H1 (cell line): ENCODE measurements around the gene NKAIN1. TPM values are rescaled to one million over a fixed set of nuclear protein-coding genes. Genes with fewer than 3 reads are reported as not detected.
A peak's percentile ranks its signal among the peaks of the same experiment; 100 is the strongest.

Experiments used
- CTCF ChIA-PET: fragments of 300-600 bp; sonication (Branson Sonifier 250); formaldehyde crosslinking; loops from one replicate; lab custom pipeline; 2021; ENCODE audit not compliant: partially characterized antibody; lab: Charles Lee
- POLR2A ChIA-PET: fragments of 300-600 bp; sonication (Branson Sonifier 250); formaldehyde crosslinking; loops from one replicate; lab custom pipeline; 2021; ENCODE audit warnings: inconsistent platforms; ENCODE audit not compliant: partially characterized antibody; lab: Charles Lee
- DNase-seq, 2 experiments: peaks; one replicate each; pipeline versions ENCODE4 v3.0.0 to v3.0.0-alpha.2; 2010 to 2022; ENCODE audit warnings: low spot score in 2 of 2, low read depth in 1 of 2, mixed read lengths in 1 of 2
- FAIRE-seq: peaks from 2 replicates; lab custom pipeline; 2011; peaks lifted over from hg19 to GRCh38; lab: Jason Lieb, UNC
- H2AFZ ChIP-seq: 2 replicates; pipeline ENCODE4 v1.8.1; 2012; ENCODE audit warnings: low read length, inconsistent platforms
- H2AK5ac ChIP-seq: 2 replicates; pipeline ENCODE4 v1.6.1; 2013; ENCODE audit warnings: low read depth, low read length
- H2BK120ac ChIP-seq: replicated peaks from 2 replicates; pipeline ENCODE3; 2013; ENCODE audit warnings: low read depth, low read length, inconsistent platforms
- H2BK12ac ChIP-seq: 2 replicates; pipeline ENCODE4 v1.6.1; 2013; ENCODE audit warnings: low read depth, low read length
- H2BK15ac ChIP-seq: 2 replicates; pipeline ENCODE4 v1.6.1; 2013; ENCODE audit warnings: low read length
- H2BK20ac ChIP-seq: 2 replicates; pipeline ENCODE4 v1.6.1; 2013; ENCODE audit warnings: low read length
- H2BK5ac ChIP-seq: 2 replicates; pipeline ENCODE4 v1.6.1; 2013; ENCODE audit warnings: low read depth, low read length
- H3K14ac ChIP-seq: 2 replicates; pipeline ENCODE4 v1.6.1; 2013; ENCODE audit warnings: inconsistent platforms; ENCODE audit not compliant: insufficient read length
- H3K18ac ChIP-seq: 2 replicates; pipeline ENCODE4 v1.6.1; 2013; ENCODE audit warnings: low read length; ENCODE audit errors: extremely low read depth
- H3K23ac ChIP-seq: 2 replicates; pipeline ENCODE4 v1.6.1; 2013; ENCODE audit warnings: inconsistent platforms; ENCODE audit not compliant: insufficient read length
- H3K23me2 ChIP-seq: 2 replicates; pipeline ENCODE4 v1.6.1; 2013; ENCODE audit warnings: low read depth, low read length
- H3K27ac ChIP-seq: 2 replicates; pipeline ENCODE4 v1.6.1; 2011; ENCODE audit warnings: low read depth, low read length, inconsistent platforms
- H3K27me3 ChIP-seq, 4 experiments: replicated peaks in 1 of 4; 1 replicate in 1 of 4; 2 replicates in 3 of 4; pipeline versions ENCODE4 v1.6.1 to v1.8.1; 2011 to 2013; ENCODE audit warnings: low read length in 3 of 4, mild to moderate bottlenecking in 3 of 4, inconsistent platforms in 2 of 4, mixed read lengths in 2 of 4, moderate library complexity in 1 of 4; ENCODE audit not compliant: control insufficient read depth in 3 of 4, insufficient read depth in 3 of 4; ENCODE audit errors: extremely low read depth in 1 of 4
- H3K36me3 ChIP-seq, 4 experiments: 2 replicates each; pipeline versions ENCODE4 v1.6.1 to v1.8.1; 2011 to 2013; ENCODE audit warnings: mild to moderate bottlenecking in 4 of 4, low read length in 3 of 4, moderate library complexity in 2 of 4, control low read depth in 1 of 4, inconsistent platforms in 1 of 4; ENCODE audit not compliant: insufficient read depth in 4 of 4, control insufficient read depth in 2 of 4
- H3K4ac ChIP-seq: replicated peaks from 2 replicates; pipeline ENCODE3; 2013; ENCODE audit warnings: low read length, low read depth, mixed read lengths, inconsistent platforms; ENCODE audit not compliant: insufficient read length
- H3K4me1 ChIP-seq, 4 experiments: replicated peaks in 1 of 4; 1 replicate in 1 of 4; 2 replicates in 3 of 4; pipeline versions ENCODE4 v1.6.1 to v1.8.1; 2011 to 2013; ENCODE audit warnings: low read length in 3 of 4, inconsistent platforms in 2 of 4, mixed read lengths in 1 of 4; ENCODE audit not compliant: insufficient read depth in 4 of 4, control insufficient read depth in 3 of 4
- H3K4me2 ChIP-seq, 2 experiments: 2 replicates each; pipeline versions ENCODE4 v1.6.1 to v1.8.1; 2011 to 2013; ENCODE audit warnings: low read depth in 2 of 2, low read length in 2 of 2, control low read depth in 1 of 2, inconsistent platforms in 1 of 2, mild to moderate bottlenecking in 1 of 2; ENCODE audit not compliant: insufficient read depth in 1 of 2
- H3K4me3 ChIP-seq, 4 experiments: fragments of 200-600, 300-600 bp in 1 of 4; sonication (generic), shearing (Covaris generic), sonication (Bioruptor Twin) in 1 of 4; 2 replicates each; pipeline versions ENCODE4 v1.5.1 to v1.8.1; 2011 to 2016; ENCODE audit warnings: low read length in 4 of 4, low read depth in 3 of 4, control low read depth in 2 of 4, inconsistent platforms in 2 of 4, mild to moderate bottlenecking in 2 of 4, mixed read lengths in 1 of 4, moderate library complexity in 1 of 4; ENCODE audit not compliant: insufficient read depth in 2 of 4; ENCODE audit errors: extremely low read depth in 1 of 4
- H3K56ac ChIP-seq: replicated peaks from 2 replicates; pipeline ENCODE3; 2013; ENCODE audit warnings: low read depth, mild to moderate bottlenecking, mixed read lengths, low read length, inconsistent platforms; ENCODE audit not compliant: insufficient read length
- H3K79me1 ChIP-seq: 2 replicates; pipeline ENCODE4 v1.6.1; 2013; ENCODE audit warnings: low read depth, low read length, control low read depth
- H3K79me2 ChIP-seq, 2 experiments: 2 replicates each; pipeline versions ENCODE4 v1.6.1 to v1.8.1; 2012 to 2013; ENCODE audit warnings: low read length in 2 of 2, mild to moderate bottlenecking in 2 of 2, inconsistent platforms in 1 of 2; ENCODE audit not compliant: insufficient read depth in 2 of 2, control insufficient read depth in 1 of 2
- H3K9ac ChIP-seq, 4 experiments: replicated peaks in 1 of 4; 1 replicate in 1 of 4; 2 replicates in 3 of 4; pipeline versions ENCODE4 v1.6.1 to v1.8.1; 2011 to 2013; ENCODE audit warnings: low read depth in 3 of 4, low read length in 3 of 4, control low read depth in 2 of 4, mild to moderate bottlenecking in 2 of 4, moderate library complexity in 2 of 4, inconsistent platforms in 1 of 4; ENCODE audit errors: extremely low read depth in 1 of 4
- H3K9me3 ChIP-seq, 2 experiments: 2 replicates each; pipeline versions ENCODE4 v1.6.1 to v1.8.1; 2012 to 2013; ENCODE audit warnings: mild to moderate bottlenecking in 2 of 2, moderate library complexity in 2 of 2, control low read depth in 1 of 2, inconsistent platforms in 1 of 2, low read depth in 1 of 2, low read length in 1 of 2, mixed read lengths in 1 of 2; ENCODE audit not compliant: insufficient read depth in 2 of 2
- H4K20me1 ChIP-seq, 2 experiments: replicated peaks in 1 of 2; 2 replicates each; pipeline versions ENCODE3 to v1.8.1; 2011 to 2013; ENCODE audit warnings: inconsistent platforms in 2 of 2, low read length in 2 of 2, mild to moderate bottlenecking in 1 of 2; ENCODE audit not compliant: insufficient read depth in 2 of 2, control insufficient read depth in 1 of 2
- H4K5ac ChIP-seq: 2 replicates; pipeline ENCODE4 v1.6.1; 2013; ENCODE audit warnings: low read length, low read depth, mixed read lengths, inconsistent platforms; ENCODE audit not compliant: insufficient read length
- H4K8ac ChIP-seq: 2 replicates; pipeline ENCODE4 v1.8.0; 2013; ENCODE audit warnings: mild to moderate bottlenecking, moderate library complexity, low read length, inconsistent platforms; ENCODE audit not compliant: insufficient read depth; ENCODE audit errors: extremely low read depth
- H4K91ac ChIP-seq: replicated peaks from 2 replicates; pipeline ENCODE3; 2013; ENCODE audit warnings: low read length, mixed read lengths, inconsistent platforms; ENCODE audit not compliant: insufficient read length
- EZH2 ChIP-seq: fragments of 200-600 bp; sonication (generic); IDR thresholded peaks from 2 replicates; pipeline ENCODE4 v1.7.1; 2012; ENCODE audit warnings: low read depth, mild to moderate bottlenecking, moderate library complexity, low read length, inconsistent platforms; ENCODE audit not compliant: severe bottlenecking
- KDM1A ChIP-seq: fragments of 200-600, 300-600 bp; sonication (generic); IDR thresholded peaks from 2 replicates; pipeline ENCODE4 v1.7.1; 2016; ENCODE audit warnings: mild to moderate bottlenecking, low read length, borderline replicate concordance
- WGBS, 2 experiments: shearing (Covaris generic) in 1 of 2; methylation state at CpG; one replicate each; pipeline versions ENCODE4 v1.1.6 to v1.1.7; 2013 to 2015; ENCODE audit warnings: low lambda C conversion rate in 2 of 2, mixed read lengths in 2 of 2, inconsistent platforms in 1 of 2, low coverage in 1 of 2, missing lambda C conversion rate in 1 of 2; ENCODE audit not compliant: insufficient replicate concordance in 2 of 2, insufficient coverage in 1 of 2, insufficient read length in 1 of 2; ENCODE audit errors: extremely low coverage in 1 of 2, missing lambda C conversion rate in 1 of 2; 5-methylcytosine and 5-hydroxymethylcytosine counted together
- polyA plus RNA-seq, 7 experiments: library from polyadenylated mRNA; depleted of rRNA in 3 of 7; stranded (reverse) in 5 of 7; unstranded in 2 of 7; fragments of >200 nt in 5 of 7; fragments of 200-250 nt in 2 of 7; gene quantifications; 1 replicate in 5 of 7; 2 replicates in 1 of 7; 4 replicates in 1 of 7; pipeline versions ENCODE4 v1.2.1 to v1.2.3, GENCODE V29; 2011 to 2013; ENCODE audit warnings: missing spikeins in 2 of 7, mixed read lengths in 2 of 7
- total RNA-seq: library from RNA; stranded (reverse); fragmentation: NEBNext Ultra II Directional; extraction: Animal tissue kit (Norgen Biotek cat#: 25700); gene quantifications from 2 replicates; pipeline ENCODE4 v1.2.1, GENCODE V29; 2021

The NKAIN1 gene
- total and polyA plus RNA-seq, 2 of the 8 experiments (the other 6 are each of a cell fraction or from before 2014, with no cell fraction given): 59.3 to 66.9 TPM

DNA sequence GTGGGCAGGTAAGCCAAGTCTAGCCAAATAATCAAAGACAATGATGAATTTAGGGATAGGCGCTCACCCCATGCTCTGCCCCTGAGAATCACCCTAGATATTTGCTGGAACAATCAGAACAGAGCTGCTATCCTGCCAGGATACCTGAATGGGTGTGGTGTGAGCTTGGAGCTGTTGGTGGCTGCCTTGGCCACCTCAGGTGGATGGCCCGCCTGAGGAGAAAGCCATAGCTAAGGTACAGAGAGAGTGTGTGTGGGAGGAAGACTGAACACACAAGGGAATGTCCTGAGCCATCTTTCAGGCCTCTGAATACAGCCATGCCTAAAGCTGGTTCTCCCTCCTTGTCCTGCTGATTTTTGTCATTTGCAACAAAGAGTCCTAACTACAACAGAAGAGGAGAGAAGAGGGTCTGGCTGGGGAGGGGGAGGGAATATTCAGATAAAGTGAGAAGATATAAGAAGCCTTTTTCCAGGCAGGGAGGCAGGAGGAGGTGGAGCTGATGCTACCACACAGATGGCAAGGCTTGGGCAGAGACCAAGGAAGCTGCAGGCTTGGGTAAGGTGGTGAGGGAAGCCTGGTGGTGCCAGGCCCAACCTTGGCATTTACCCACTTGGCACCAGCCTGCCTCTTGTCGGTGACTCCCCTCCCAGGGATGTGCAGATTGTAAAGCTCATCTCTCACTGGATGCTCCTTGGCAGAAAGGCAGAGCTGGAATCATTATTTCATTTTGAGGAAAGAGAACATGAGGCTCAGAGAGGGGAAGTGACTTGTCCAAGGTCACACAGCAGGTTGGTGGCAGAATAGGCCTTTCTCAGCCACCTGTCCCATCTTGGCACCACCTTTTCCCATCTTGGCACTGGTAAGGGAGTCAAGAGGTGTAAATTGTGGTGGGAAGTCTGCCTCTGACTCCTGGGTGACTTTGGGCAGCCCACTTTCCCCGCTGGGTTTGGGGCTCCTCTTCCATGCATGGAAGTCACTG is 49.7 kb downstream of the NKAIN1 start:
- H4K8ac ChIP-seq: no peak overlapping the region
- no peak overlapping the region for H2AK5ac ChIP-seq
- H3K18ac ChIP-seq: no peak overlapping the region
- no peaks in the 10 kb centered on the region for H3K27me3 ChIP-seq
- H3K9me3 ChIP-seq: no peaks in the 10 kb centered on the region
- TF ChIP-seq EZH2: no peak
- 0 out of 2 replicates have a peak, but pooled peaks have one; percentile 19 for TF ChIP-seq KDM1A
- DNase-seq: no peak
- peaks cover 3% of the 10 kb centered on the region; the same call in 1 of the 2 replicates for H3K23me2 ChIP-seq
- no peak overlapping the region for H2AFZ ChIP-seq
- H3K4me3 ChIP-seq: no peak overlapping the region
- no peak for FAIRE-seq
- H2BK15ac ChIP-seq: no peak overlapping the region
- H3K23ac ChIP-seq: no peak overlapping the region
- H3K56ac ChIP-seq: no peak overlapping the region
- no peak overlapping the region for H3K9ac ChIP-seq
- no peak overlapping the region for H4K91ac ChIP-seq
- no peak overlapping the region for H3K4ac ChIP-seq
- H4K20me1 ChIP-seq: peaks cover 0 to 4% of the 10 kb centered on the region in 2 experiments
- H3K79me2 ChIP-seq: no peaks in the 10 kb centered on the region
- no peak overlapping the region for H3K14ac ChIP-seq
- H2BK20ac ChIP-seq: no peak overlapping the region
- WGBS, 2 experiments: 89% methylated on average over 4 of the region's 4 CpGs; no CpG with 5 or more reads in 1 of the 2 experiments
- no peak overlapping the region for H3K4me2 ChIP-seq
- no peak overlapping the region for H3K27ac ChIP-seq
- H4K5ac ChIP-seq: no peak overlapping the region
- H3K36me3 ChIP-seq: no peaks in the 10 kb centered on the region
- no peak overlapping the region for H2BK12ac ChIP-seq
- CTCF ChIA-PET: interaction anchor here (0.6 to 3.7 kb wide), 12 partner anchors 8 to 232 kb away, joined by 3 to 14 read pairs (median 6); no protein-coding TSS in a partner anchor
- H2BK5ac ChIP-seq: no peak overlapping the region
- H2BK120ac ChIP-seq: no peak overlapping the region
- H3K4me1 ChIP-seq: peaks cover 0 to 3% (median 0%) of the 10 kb centered on the region in 4 experiments; a peak in 2 of 7 replicates
- POLR2A ChIA-PET: interaction anchor here (0.6 to 1.5 kb wide), 4 partner anchors 8 to 149 kb away, joined by 3 to 6 read pairs (median 3); no protein-coding TSS in a partner anchor
- H3K79me1 ChIP-seq: no peaks in the 10 kb centered on the region; the same call in 1 of the 2 replicates
